Adrenal gland (tissue), 12 donors: ENCODE results near the gene PCDHB8. TPM values are rescaled to one million over a fixed set of nuclear protein-coding genes. Genes with fewer than 3 reads are reported as not detected.
"Not testable (repeated sequence)": the region's sequence is repeated elsewhere in the genome, so short reads cannot be mapped to it uniquely, and the experiment has no call there.

ENCODE experiments used
- DNase-seq, 7 donors: peaks; one replicate each; pipeline ENCODE4 v3.0.0-alpha.2; 2019 to 2020
- H3K27ac ChIP-seq, 5 donors: fragments of 200-600 bp; sonication (generic) in 4 of 5; 1 replicate in 3 of 5; 2 replicates in 2 of 5; pipeline versions ENCODE4 v1.5.1 to v1.8.0; 2016 to 2020; ENCODE audit warnings: mild to moderate bottlenecking in 1 of 5
- H3K27me3 ChIP-seq: fragments of 200-600 bp; 2 replicates; pipeline ENCODE4 v1.8.0; 2021
- H3K36me3 ChIP-seq, 2 donors: fragments of 200-600 bp; replicated peaks in 1 of 2; 1 replicate in 1 of 2; 2 replicates in 1 of 2; pipeline versions ENCODE4 v1.5.1 to v1.8.0; 2018 to 2022
- H3K4me1 ChIP-seq, 2 donors: fragments of 200-600 bp; replicated peaks in 1 of 2; 1 replicate in 1 of 2; 2 replicates in 1 of 2; pipeline versions ENCODE4 v1.5.1 to v1.8.0; 2018 to 2021
- H3K4me3 ChIP-seq, 4 donors: fragments of 200-600 bp; sonication (generic) in 3 of 4; one replicate each; pipeline ENCODE4 v1.5.1; 2016 to 2018
- H3K9me3 ChIP-seq, 3 donors: fragments of 200-600 bp; sonication (generic) in 1 of 3; replicated peaks in 1 of 3; 1 replicate in 2 of 3; 2 replicates in 1 of 3; pipeline versions ENCODE4 v1.5.1 to v1.8.0; 2016 to 2021
- POLR2A ChIP-seq, 2 donors: fragments of 450-650 bp; IDR thresholded peaks; one replicate each; pipeline ENCODE4 v1.6.1; 2017; ENCODE audit warnings: antibody characterized with exemption in 2 of 2, mild to moderate bottlenecking in 2 of 2, moderate library complexity in 1 of 2
- WGBS, 4 donors: extraction: QIAGEN DNeasy Blood & Tissue Kit in 2 of 4; methylation state at CpG; one replicate each; pipeline versions ENCODE4 v1.1.5 to v1.1.7; 2013 to 2017; 5-methylcytosine and 5-hydroxymethylcytosine counted together
- intact Hi-C, 2 donors: fragments of 100-400 bp; cut with DNase I; formaldehyde crosslinking; loops; one replicate each; pipeline versions ENCODE4 v1.14.1 to v1.15.0; 2022 to 2023
- polyA plus RNA-seq, 3 donors: library from polyadenylated mRNA; stranded (reverse); fragments of 200-250 nt in 2 of 3; fragments of 350-450 nt in 1 of 3; fragmentation: Illumina TruSeq in 1 of 3; extraction: RNeasy Lipid Tissue Mini Kit (QIAGEN cat#74804) in 1 of 3; gene quantifications; one replicate each; pipeline ENCODE4 v1.2.3, GENCODE V29; 2013 to 2014
- total RNA-seq, 9 donors: library from RNA; depleted of rRNA in 4 of 9; stranded (reverse); fragments of >200 nt in 4 of 9; fragments of 120-200 nt in 1 of 9; fragmentation: NEBNext Ultra II Directional in 1 of 9; extraction: Animal tissue kit (Norgen Biotek cat#: 25700) in 1 of 9; gene quantifications; one replicate each; pipeline versions ENCODE4 v1.1.0 to v1.2.4, GENCODE V29; 2013 to 2023
- TF ChIP-seq, protein P1 (sequence below), 6 experiments: fragments of 450-650 bp in 4 of 6; fragments of 200-600 bp in 2 of 6; sonication (generic) in 1 of 6; IDR thresholded peaks; 1 replicate in 5 of 6; 2 replicates in 1 of 6; pipeline versions ENCODE4 v1.5.1 to v1.8.0; 2016 to 2021; ENCODE audit warnings: antibody characterized with exemption in 6 of 6, mild to moderate bottlenecking in 2 of 6, moderate library complexity in 1 of 6
- donor health status: healthy with polysubstance abuse.
- donor health status: Bipolar disorder and iron deficiency.
- donor health status: DM: yes; HTN: yes; CAD: no.
- donor health status: DM: no; HTN: no; CAD: no.
- donor health status: DM: no; HTN: no; CAD: no.
- donor health status: DM: yes; HTN: yes; CAD: no.

Gene PCDHB8
- total and polyA plus RNA-seq, 12 donors = 0.03 to 3.7 (median 0.91) TPM

- H3K27me3 ChIP-seq = peaks cover 9% of the 10 kb centered on the region
- WGBS, 4 donors = 15 to 27% (median 19%) methylated on average over 11 of the region's 11 CpGs
- no peak within 1 kb of the TSS for H3K4me3 ChIP-seq
- no peaks in the 10 kb centered on the region for H3K36me3 ChIP-seq
- intact Hi-C loops = no loop called here
- no peak within 1 kb of the TSS for H3K27ac ChIP-seq
- DNase-seq = peak in 1 of 7 donors; percentile 7
- no peaks in the 10 kb centered on the region for H3K4me1 ChIP-seq
- H3K9me3 ChIP-seq = no peaks in the 10 kb centered on the region
- TF ChIP-seq, protein P1, sequence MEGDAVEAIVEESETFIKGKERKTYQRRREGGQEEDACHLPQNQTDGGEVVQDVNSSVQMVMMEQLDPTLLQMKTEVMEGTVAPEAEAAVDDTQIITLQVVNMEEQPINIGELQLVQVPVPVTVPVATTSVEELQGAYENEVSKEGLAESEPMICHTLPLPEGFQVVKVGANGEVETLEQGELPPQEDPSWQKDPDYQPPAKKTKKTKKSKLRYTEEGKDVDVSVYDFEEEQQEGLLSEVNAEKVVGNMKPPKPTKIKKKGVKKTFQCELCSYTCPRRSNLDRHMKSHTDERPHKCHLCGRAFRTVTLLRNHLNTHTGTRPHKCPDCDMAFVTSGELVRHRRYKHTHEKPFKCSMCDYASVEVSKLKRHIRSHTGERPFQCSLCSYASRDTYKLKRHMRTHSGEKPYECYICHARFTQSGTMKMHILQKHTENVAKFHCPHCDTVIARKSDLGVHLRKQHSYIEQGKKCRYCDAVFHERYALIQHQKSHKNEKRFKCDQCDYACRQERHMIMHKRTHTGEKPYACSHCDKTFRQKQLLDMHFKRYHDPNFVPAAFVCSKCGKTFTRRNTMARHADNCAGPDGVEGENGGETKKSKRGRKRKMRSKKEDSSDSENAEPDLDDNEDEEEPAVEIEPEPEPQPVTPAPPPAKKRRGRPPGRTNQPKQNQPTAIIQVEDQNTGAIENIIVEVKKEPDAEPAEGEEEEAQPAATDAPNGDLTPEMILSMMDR (IDR thresholded peaks at IDR 0.05) = peak in 4 of 6 experiments; percentile 10 to 29 (median 17)
- TF ChIP-seq POLR2A (IDR thresholded peaks at IDR 0.05) = no peak
These were observed 30.9 kb downstream of the PCDHB8 start, which contains the start of gene PCDHB12 for GRCh38 chr5:141208478-141208877. TSS of gene PCDHB12 (plus strand) at chr5:141208719. CDS start at chr5:141208908, 189 bp downstream.

DNA sequence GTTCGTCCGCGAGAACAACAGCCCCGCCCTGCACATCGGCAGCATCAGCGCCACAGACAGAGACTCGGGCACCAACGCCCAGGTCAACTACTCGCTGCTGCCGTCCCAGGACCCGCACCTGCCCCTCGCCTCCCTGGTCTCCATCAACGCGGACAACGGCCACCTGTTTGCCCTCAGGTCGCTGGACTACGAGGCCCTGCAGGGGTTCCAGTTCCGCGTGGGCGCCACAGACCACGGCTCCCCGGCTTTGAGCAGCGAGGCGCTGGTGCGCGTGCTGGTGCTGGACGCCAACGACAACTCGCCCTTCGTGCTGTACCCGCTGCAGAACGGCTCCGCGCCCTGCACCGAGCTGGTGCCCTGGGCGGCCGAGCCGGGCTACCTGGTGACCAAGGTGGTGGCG is 32.7 kb downstream of the PCDHB8 start:
- H3K4me3 ChIP-seq, intact Hi-C loops, H3K9me3 ChIP-seq, H3K27me3 ChIP-seq, H3K36me3 ChIP-seq, H3K4me1 ChIP-seq, DNase-seq, H3K27ac ChIP-seq: not testable (repeated sequence)
- WGBS, 4 donors = 26 to 51% (median 38%) methylated on average over 6 to 39 of the region's 39 CpGs

- 19 to 40% (median 30%) methylated on average over 1 to 21 of the region's 27 CpGs for WGBS, 4 donors
- intact Hi-C loops, DNase-seq, H3K27ac ChIP-seq, H3K4me1 ChIP-seq, H3K9me3 ChIP-seq, H3K4me3 ChIP-seq, H3K27me3 ChIP-seq, H3K36me3 ChIP-seq: not testable (repeated sequence)
These were observed 33.3 kb downstream of the PCDHB8 start for GRCh38 chr5:141210849-141211248.

DNA sequence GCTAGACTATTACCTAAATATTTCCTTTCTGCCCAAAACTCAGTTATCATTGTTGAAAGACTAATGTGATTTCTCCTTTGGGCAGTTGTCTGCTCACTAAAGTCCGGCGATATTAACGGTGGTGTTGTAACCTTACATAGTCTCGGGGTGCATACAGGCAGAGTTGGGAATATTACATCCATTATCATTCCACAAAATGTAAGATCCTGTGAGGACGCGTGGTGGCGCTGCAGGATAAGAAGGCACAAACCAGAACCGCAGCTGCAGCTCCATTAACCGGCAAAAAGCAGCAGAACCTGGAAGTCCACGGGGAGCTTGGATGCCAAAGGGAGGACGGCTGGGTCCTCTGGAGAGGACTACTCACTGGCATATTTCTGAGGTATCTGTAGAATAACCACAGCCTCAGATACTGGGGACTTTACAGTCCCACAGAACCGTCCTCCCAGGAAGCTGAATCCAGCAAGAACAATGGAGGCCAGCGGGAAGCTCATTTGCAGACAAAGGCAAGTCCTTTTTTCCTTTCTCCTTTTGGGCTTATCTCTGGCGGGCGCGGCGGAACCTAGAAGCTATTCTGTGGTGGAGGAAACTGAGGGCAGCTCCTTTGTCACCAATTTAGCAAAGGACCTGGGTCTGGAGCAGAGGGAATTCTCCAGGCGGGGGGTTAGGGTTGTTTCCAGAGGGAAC is 36.2 kb downstream of the PCDHB8 start, which contains the start of gene PCDHB13:
Gene PCDHB13 (plus strand): TSS at position 264 of the 684 bp plus-strand sequence. CDS start 205 bp downstream, at position 469.
- peaks cover 0 to 19% (median 0%) of the 10 kb centered on the region in 3 donors for H3K9me3 ChIP-seq
- H3K4me1 ChIP-seq, H3K36me3 ChIP-seq, intact Hi-C loops, H3K27me3 ChIP-seq, H3K27ac ChIP-seq: not testable (repeated sequence)
- WGBS, 4 donors = 7 to 16% (median 8%) methylated on average over 7 to 13 of the region's 18 CpGs
- DNase-seq = peak; percentile 47 to 80 (median 65)
- H3K4me3 ChIP-seq = peak within 1 kb of the TSS in 1 of 4 donors; percentile 12
- TF ChIP-seq, protein P1 (IDR thresholded peaks at IDR 0.05) = peak; percentile 15 to 64 (median 57)

GRCh38 chr5:141214583-141214982 is 37.0 kb downstream of the PCDHB8 start:
- WGBS, 4 donors = 48 to 78% (median 57%) methylated on average over 8 to 11 of the region's 12 CpGs
- peaks cover 0 to 19% (median 0%) of the 10 kb centered on the region in 3 donors for H3K9me3 ChIP-seq
- H3K27ac ChIP-seq, H3K27me3 ChIP-seq, H3K36me3 ChIP-seq, H3K4me1 ChIP-seq, intact Hi-C loops, H3K4me3 ChIP-seq, DNase-seq: not testable (repeated sequence)

- intact Hi-C loops, H3K27ac ChIP-seq, H3K4me1 ChIP-seq, DNase-seq, H3K4me3 ChIP-seq, H3K27me3 ChIP-seq, H3K36me3 ChIP-seq: not testable (repeated sequence)
- WGBS, 4 donors = 20 to 41% (median 29%) methylated on average over 8 to 34 of the region's 40 CpGs
- H3K9me3 ChIP-seq = peaks cover 0 to 19% (median 0%) of the 10 kb centered on the region in 3 donors
These were observed 37.9 kb downstream of the PCDHB8 start for GRCh38 chr5:141215504-141215903.

GRCh38 chr5:141216035-141216434 is 38.4 kb downstream of the PCDHB8 start:
- intact Hi-C loops, H3K27me3 ChIP-seq, H3K36me3 ChIP-seq, H3K27ac ChIP-seq, H3K4me3 ChIP-seq, DNase-seq, H3K4me1 ChIP-seq: not testable (repeated sequence)
- peaks cover 0 to 19% (median 0%) of the 10 kb centered on the region in 3 donors for H3K9me3 ChIP-seq
- 24 to 40% (median 28%) methylated on average over 8 to 19 of the region's 26 CpGs for WGBS, 4 donors
